ENCODE data around the gene IGFBP5.

The IGFBP5 gene

DNA sequence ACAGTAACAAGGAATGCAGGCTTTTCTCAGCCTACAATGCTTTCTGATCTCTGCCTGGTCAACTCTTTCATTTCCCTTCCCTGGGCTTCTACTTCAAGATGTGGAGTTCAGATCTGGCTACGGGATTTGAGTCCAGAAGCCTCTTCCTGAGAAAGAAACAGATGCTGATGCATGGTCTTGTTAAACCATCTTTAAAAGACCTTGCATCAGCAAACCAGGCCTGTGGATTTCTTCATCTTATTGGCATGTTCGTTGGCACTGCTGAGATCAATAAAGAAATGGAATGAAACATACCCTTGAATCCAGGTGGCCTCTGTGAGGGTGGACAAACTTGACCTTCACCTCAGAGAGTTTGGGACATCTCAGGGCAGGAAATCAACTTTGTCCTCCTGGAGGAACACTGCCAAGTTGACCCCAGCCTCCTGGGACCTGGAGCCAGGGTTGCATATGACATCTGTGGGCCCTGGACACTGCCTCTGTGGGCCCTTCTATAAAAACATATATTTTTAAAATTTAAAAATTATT, 40.8 kb downstream of the IGFBP5 start:
- no peak for DNase-seq (ENCODE audit: low spot score)
- TF ChIP-seq, protein P1, sequence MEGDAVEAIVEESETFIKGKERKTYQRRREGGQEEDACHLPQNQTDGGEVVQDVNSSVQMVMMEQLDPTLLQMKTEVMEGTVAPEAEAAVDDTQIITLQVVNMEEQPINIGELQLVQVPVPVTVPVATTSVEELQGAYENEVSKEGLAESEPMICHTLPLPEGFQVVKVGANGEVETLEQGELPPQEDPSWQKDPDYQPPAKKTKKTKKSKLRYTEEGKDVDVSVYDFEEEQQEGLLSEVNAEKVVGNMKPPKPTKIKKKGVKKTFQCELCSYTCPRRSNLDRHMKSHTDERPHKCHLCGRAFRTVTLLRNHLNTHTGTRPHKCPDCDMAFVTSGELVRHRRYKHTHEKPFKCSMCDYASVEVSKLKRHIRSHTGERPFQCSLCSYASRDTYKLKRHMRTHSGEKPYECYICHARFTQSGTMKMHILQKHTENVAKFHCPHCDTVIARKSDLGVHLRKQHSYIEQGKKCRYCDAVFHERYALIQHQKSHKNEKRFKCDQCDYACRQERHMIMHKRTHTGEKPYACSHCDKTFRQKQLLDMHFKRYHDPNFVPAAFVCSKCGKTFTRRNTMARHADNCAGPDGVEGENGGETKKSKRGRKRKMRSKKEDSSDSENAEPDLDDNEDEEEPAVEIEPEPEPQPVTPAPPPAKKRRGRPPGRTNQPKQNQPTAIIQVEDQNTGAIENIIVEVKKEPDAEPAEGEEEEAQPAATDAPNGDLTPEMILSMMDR (IDR thresholded peaks at IDR 0.05; ENCODE audit: extremely low read depth, insufficient read depth, missing control alignments) = no peak
- in situ Hi-C loops (cut with MboI; ENCODE audit: low pct_unique_long_range_greater_than_20kb, low sequenced_read_pairs, unreplicated experiment) = no loop called here

DNA sequence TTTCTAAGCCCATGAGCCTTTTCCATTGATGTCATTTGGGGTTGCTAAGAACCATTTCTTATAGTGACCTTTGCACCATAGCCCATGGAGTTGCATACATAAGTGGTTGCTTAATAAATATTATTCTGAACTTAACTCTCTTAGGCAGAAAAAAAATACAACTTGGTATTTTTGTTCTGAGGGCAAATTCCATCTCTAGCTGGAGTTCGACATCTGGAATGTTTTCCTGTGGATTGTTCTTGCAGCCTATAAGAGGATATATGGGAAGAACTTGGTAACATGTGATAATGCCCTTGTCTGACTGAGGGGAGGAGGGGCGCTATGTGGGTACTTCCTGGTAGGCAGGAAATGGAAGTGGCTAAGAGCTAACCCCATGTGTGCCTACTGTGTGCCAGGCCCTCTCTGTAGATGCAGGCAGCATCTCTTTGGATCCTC, 41.4 kb downstream of the IGFBP5 start:
- TF ChIP-seq, protein P1 (IDR thresholded peaks at IDR 0.05; ENCODE audit: extremely low read depth, insufficient read depth, missing control alignments) = no peak
- in situ Hi-C loops (cut with MboI; ENCODE audit: low pct_unique_long_range_greater_than_20kb, low sequenced_read_pairs, unreplicated experiment) = no loop called here
- no peak for DNase-seq (ENCODE audit: low spot score)

DNA sequence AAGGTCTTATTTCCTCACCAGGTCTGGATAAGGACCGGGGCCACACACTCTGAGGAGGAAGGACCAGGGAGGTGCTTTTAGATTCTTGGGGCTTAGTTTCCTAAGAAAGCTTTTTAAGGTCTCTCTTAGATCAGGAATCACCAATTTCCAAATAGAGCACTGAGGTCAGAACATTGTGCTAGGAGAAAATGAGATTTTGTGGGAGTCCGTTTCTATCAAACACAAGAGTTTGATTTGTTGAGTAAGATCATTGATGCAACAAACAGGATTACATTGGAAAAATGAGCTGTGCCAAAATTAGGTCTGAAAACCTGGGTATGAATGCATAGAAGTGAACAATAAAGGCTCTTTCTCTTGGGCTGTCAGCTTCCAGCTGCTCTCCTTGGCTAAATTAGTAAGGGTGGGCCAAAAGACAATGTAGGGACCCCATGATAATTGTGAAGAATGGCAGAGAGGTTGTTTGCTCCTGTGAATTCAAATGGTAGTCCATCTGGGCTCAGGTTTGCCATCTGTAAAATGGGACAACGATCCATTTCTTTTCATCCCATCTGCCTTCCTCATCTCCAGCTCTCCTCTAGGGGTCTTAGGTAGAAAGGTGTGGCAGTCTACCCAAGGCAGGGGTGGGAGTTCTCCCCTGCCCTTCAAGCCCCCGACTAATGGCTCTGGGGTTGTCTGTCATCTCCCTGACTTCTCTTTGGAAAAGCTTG, 42.1 kb downstream of the IGFBP5 start:
- DNase-seq (ENCODE audit: low spot score) = no peak
- in situ Hi-C loops (cut with MboI; ENCODE audit: low pct_unique_long_range_greater_than_20kb, low sequenced_read_pairs, unreplicated experiment) = no loop called here

DNA sequence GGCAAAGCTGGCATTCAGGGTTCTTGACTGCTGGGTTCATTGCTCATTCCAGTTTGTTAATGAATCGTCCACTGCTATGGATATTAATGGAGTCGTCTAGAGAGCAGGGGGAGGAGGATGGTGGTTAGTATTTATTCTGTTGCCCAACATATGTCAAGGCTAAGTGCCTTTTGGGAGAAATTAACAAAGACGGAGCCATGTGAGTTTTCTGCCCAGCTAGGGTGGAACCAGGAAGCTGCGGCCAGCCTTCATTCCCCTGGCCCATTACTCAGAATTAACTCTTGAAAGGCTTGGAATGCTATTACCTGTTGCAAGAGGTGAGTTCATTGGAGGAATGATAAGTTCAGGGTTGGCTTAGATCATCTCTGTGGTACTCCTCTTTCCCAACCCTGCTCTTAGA, 42.8 kb downstream of the IGFBP5 start:
- TF ChIP-seq, protein P1 (IDR thresholded peaks at IDR 0.05; ENCODE audit: extremely low read depth, insufficient read depth, missing control alignments) = no peak
- no peak for DNase-seq (ENCODE audit: low spot score)
- in situ Hi-C loops (cut with MboI; ENCODE audit: low pct_unique_long_range_greater_than_20kb, low sequenced_read_pairs, unreplicated experiment) = no loop called here

More for the DNA sequence above, 42.1 kb downstream of the IGFBP5 start:
- TF ChIP-seq, protein P1 (IDR thresholded peaks at IDR 0.05; ENCODE audit: extremely low read depth, insufficient read depth, missing control alignments) = no peak

DNA sequence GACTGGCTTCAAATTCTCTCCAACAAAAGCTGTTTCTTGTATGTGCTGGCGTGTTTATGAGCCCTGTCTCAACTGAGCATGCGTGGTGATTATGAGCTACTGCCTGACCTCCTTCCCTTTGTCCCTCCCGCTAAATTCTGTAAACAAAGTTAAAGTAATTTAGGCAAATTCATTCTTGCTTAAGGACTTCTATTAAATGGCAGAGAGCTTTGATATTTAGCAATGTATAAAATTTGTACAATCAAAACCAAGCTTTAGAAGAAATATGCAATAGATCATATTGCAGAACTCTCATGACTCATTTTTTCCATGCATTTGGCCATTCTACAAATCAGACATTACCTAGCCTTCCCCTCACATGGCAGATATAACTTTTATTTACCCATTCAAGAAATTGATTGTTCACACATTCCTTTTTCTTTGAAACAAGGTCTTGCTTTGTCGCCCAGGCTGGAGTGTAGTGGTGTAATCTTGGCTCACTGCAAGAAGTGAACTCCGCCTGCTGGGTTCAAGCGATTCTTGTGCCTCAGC, 43.9 kb downstream of the IGFBP5 start:
- TF ChIP-seq, protein P1 (IDR thresholded peaks at IDR 0.05; ENCODE audit: extremely low read depth, insufficient read depth, missing control alignments) = no peak
- in situ Hi-C loops (cut with MboI; ENCODE audit: low pct_unique_long_range_greater_than_20kb, low sequenced_read_pairs, unreplicated experiment) = no loop called here
- no peak for DNase-seq (ENCODE audit: low spot score)

DNA sequence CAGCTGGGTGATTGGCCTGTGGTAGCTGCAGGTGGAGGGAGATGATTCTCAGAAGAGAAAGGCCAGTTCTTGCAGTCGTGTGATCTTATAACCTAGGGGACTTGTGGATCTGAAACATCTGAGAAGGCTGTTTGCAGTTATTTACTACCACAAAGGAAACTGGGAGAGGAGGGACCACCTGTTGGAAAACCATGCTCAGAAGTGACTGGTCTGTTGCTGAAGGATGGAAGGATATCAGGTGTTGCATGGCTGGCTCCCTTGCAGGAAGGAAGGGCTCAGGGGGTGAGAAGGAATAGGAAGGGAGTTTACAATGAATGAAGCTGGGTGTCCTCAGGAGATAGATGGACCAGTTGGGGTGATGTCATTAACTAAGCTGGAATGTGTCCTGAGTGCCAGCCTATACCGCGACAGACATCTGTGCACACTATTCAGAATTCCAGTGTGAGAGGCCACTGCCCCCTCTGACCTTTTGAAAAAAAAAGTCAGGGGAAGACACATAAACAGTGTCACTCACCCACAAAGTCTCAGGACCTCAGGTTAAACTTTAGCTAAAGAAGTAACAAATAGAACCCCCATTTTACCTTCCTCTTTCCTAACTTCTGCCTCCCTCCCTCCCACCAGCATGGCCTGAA, 44.6 kb downstream of the IGFBP5 start:
- DNase-seq (ENCODE audit: low spot score) = no peak
- in situ Hi-C loops (cut with MboI; ENCODE audit: low pct_unique_long_range_greater_than_20kb, low sequenced_read_pairs, unreplicated experiment) = no loop called here
- TF ChIP-seq, protein P1 (IDR thresholded peaks at IDR 0.05; ENCODE audit: extremely low read depth, insufficient read depth, missing control alignments) = no peak

Measured in GM13977 (cell line).